Peyer's patch (tissue), 4 donors: Measurements from ENCODE around the gene CWH43.

Source experiments
- CTCF ChIP-seq, 6 experiments: fragments of 450-650 bp in 4 of 6; fragments of 200-600 bp in 2 of 6; sonication (generic) in 1 of 6; IDR thresholded peaks; one replicate each; pipeline ENCODE4 v1.5.1; 2017 to 2019; ENCODE audit warnings: antibody characterized with exemption in 6 of 6, mild to moderate bottlenecking in 3 of 6, moderate library complexity in 1 of 6
- POLR2A ChIP-seq, 2 donors: fragments of 450-650 bp; IDR thresholded peaks; one replicate each; pipeline ENCODE4 v1.5.1; 2017; ENCODE audit warnings: antibody characterized with exemption in 2 of 2, mild to moderate bottlenecking in 2 of 2, moderate library complexity in 2 of 2

- TF ChIP-seq POLR2A (IDR thresholded peaks at IDR 0.05) (no peak), CTCF (IDR thresholded peaks at IDR 0.05) (no peak)
These were observed 3.6 kb downstream of the CWH43 start for GRCh38 chr4:48989461-48990203.
